GM04503 (cell line): ENCODE measurements around the gene NRAP.

Experiments
- DNase-seq: peaks from one replicate; pipeline ENCODE4 v3.0.0-alpha.2; 2012; ENCODE audit warnings: low read depth

Gene NRAP

DNA sequence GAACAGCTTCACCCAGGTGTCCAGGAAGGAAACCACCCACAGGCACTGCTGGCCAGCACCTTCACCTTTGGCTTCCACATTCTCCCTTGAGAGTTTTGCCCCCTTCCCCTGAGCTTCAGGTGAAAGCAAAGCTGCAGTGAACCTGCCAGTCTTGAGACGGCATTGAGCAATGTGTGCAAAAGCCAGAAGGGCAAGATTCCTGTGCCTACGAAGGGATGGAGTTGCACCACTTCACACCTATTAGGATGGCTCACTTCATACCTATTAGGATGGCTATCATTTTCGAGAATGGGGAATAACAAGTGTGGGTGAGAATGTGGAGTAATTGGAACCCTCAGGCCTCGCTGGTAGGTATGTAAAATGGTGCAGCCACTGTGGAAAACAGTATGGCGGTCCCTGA, 103.8 kb downstream of the NRAP start:
- DNase-seq, result no peak

DNA sequence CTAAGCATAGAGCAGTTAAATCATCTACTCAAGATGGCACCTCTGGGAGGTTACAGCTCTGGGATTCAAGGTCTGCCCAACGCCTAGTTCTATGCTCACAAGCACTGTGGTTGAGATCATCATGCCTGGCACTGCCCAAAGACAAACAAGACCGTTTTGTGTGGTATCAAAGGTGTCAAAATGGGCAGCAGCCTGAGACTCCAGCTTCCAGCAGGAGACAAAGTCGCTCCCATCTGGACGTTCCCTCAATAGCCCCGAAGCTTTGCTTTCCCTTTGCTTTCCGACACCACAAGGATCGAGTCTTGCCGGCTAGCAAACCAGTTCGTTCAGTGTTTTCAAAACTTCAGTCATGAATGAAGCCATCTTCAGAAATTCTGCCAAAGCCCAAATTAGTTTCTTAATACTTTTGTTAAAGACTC, 105.9 kb downstream of the NRAP start:
- DNase-seq, result no peak

DNA sequence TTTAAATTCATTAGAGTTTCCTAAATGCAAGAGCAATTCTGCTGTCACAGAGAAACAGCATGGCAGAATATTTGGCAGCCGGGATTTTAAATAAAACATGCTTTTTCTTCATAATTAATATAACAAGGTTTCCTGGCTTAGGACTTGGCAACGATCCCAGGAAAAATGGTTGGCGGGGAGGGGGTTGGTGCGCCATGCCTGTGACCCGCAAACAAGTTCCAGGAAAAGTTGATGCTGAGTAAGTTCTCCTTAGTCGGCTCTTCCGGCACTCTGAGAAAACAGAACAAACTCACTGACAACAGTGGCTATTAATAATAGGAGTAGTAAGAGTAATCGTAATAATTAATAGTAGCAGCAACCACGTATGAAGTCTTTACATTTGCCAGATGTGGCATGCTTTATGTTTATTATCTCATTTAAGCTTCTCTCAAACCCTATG, 106.4 kb downstream of the NRAP start:
- no peak for DNase-seq

DNA sequence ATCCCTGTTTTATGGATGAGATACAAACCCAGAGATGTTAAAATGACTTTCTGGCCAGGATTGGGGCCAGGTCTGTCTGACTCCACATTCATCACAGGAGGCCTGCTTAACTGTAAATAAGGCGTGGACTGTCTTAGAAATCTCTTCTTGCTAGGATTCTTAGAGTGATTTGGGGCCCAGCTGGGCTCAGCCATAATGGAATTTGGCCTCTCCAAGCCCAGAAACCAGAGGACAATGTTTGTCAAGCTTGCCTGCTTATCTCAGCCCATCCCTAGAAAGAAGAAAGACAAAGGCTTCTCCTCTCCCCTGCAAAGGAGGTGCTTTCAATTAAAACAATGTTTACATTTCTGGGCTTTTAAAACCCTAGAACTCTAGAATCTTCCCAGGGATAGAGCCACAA, 108.1 kb downstream of the NRAP start:
- no peak for DNase-seq

DNA sequence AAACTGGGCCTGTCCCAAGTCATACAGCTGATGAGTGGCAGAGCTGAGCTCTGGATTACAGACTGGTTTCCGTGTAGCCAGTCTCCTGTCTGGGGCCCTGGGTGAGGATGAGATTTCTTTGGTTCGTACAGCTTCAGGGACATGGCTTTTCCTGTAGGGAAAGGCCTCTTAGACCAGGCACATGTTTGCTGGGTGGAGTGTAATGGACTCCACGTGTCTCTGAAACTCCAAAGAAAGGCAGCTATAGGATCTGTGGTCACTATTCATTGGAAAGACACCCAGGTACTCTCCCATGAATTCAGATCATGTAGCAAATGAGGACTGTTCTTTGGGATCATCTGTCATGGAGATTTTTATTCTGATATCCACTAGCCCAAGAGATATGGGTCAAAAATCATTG, 108.6 kb downstream of the NRAP start:
- DNase-seq, result no peak

DNA sequence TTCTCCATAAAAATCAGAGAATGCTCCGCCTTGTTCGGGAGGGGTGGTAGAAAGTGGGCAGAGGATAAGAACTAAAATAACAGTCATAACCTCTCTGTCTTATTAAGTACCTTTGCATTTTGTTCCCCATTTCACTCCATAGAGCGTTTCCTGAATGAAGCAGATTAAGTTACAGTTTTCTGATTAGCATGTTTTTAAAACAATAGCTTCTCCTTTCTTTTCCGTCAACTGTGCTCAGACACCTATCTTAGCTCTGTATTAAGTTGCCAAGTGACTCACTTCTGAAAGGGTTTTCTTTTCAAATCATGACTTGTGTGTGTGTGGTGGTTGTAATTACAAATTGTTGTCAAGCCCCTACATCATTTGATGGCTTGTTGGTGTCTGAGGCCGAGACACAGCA, 109.6 kb downstream of the NRAP start:
- no peak for DNase-seq

DNA sequence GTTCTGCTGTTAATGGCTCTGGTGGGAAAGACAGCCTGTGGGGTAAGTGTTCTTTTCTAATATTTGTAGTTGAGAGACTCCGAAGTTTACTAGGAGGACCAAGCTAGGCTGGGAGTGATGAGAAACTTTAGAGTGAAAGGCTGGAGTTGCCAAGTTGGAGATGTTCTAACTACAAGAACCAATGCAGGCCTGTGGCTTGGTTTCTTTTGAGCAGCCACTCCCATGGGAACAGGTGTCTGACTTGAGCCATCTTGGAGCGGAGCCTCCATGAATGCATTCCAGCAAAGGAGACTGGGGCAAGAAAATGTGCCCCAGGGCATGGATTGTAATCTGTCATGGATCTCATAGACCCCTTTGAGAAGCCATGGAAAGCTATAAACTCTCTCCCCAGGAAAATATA, 110.7 kb downstream of the NRAP start:
- DNase-seq, result no peak

DNA sequence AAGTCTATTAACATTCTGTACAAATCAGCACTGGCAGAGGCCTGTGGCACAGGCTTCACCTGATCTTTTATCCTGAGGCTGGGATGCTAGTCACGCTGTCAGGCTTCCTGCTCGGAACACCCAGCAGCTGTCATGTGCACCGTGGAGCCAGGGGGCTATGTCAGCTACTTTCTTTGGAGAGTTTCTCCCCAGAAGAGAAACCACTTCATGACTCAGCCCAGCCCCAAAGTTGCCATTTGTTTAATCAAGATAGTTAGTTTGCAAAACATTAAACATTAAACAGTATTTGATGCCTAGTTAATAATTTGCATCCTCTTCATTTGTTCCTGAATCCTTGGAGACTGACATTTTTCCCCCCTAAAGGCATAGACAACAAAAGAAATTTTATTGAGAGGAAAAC, 111.1 kb downstream of the NRAP start, which contains the start of gene HABP2:
Gene HABP2, plus strand, starts transcription at position 353 of the 400 bp plus-strand sequence. CDS start 69 bp downstream, outside the sequence.
- DNase-seq, result no peak

DNA sequence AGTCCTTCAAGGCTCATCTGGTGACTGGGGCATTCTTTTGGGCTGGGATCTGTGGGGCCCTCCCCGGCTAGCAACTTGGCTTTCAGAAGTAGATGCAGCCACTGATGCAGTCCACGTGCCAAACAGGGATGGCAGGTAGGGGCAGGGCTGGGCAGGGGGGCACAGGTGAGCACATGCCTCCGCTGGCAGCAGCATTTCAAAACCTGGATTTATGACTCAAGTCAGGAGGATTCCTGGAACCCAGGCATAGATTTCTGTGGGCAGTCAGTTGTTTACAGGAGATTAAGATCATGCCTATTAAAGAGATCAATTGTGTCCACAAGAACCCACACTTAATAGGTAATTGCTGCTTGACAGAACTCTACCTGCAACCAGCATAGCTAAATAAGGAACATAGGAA, 111.8 kb downstream of the NRAP start:
- no peak for DNase-seq

DNA sequence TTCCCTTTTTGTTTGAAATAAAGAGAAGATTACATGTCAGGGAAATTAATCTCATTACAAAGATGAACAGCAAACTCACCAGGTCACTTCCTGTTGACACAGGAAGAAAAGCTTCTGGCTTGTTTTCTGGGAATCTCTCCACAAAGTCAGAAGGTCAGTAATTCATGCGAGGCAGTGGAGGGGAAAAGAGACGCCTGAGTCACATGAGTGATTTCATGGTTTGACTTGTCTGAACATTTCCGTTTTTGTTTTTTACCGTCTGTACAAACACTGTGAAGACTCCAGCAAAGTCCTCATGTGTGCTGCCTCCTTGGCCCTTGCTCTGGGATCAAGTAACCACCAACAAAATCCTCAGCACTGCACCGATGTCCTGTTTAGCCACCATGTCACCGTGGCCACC, 113.5 kb downstream of the NRAP start:
- no peak for DNase-seq

DNA sequence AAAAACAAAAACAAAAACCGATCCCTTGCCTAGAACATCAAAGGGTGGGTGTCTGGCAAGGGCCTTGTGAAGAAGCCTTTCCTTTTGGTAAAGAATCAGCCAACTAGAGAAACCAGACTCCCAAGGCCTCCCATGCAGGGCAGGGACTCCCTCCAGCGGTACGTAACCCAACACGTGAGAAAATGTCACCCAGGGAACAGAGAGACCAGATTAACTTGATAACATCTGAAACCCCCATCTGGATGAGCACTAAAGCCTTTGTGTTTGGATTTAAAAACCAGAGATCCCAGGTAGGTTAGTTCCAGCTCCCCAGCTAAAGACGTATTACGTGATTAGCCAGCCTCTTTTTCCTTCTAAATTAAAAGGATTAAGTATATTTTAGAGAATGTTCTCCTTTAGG, 114.0 kb downstream of the NRAP start:
- DNase-seq, result no peak

DNA sequence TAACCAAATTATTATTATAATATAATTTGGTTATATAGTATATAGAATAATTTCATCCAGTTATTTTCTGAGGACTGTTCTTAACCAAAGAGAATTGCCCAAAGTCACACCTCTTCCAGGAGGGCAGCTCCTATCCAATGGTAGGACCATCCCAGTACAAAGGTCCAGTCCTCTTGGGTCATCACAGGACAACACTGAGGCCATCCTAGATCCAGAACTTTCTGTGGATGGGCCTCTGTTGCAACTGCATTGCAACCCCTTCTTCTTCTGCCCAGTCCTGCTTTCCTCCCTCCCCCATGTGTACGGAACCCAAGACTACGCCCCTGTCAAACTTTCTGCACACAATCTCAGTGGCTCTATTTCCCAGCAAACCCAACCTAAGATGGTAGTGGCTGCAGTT, 116.4 kb downstream of the NRAP start:
- DNase-seq, result no peak

DNA sequence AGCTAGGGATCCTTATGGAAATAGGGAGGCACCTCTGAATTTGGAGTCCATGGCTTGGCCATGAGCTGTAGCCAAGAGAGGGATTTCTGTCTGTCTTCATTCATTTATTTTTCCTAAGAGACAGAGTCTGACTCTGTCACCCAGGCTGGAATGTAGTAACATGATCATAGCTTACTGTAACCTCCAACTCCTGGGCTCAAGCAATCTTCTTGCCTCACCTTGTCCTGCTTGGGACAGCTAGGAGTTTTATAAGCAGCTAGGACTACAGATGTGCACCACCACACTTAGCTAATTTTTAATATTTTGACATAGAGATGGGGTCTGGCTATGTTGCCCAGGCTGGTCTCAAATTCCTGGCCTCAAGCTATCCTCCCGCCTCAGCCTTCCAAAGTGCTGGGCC, 119.4 kb downstream of the NRAP start:
- DNase-seq, result no peak

DNA sequence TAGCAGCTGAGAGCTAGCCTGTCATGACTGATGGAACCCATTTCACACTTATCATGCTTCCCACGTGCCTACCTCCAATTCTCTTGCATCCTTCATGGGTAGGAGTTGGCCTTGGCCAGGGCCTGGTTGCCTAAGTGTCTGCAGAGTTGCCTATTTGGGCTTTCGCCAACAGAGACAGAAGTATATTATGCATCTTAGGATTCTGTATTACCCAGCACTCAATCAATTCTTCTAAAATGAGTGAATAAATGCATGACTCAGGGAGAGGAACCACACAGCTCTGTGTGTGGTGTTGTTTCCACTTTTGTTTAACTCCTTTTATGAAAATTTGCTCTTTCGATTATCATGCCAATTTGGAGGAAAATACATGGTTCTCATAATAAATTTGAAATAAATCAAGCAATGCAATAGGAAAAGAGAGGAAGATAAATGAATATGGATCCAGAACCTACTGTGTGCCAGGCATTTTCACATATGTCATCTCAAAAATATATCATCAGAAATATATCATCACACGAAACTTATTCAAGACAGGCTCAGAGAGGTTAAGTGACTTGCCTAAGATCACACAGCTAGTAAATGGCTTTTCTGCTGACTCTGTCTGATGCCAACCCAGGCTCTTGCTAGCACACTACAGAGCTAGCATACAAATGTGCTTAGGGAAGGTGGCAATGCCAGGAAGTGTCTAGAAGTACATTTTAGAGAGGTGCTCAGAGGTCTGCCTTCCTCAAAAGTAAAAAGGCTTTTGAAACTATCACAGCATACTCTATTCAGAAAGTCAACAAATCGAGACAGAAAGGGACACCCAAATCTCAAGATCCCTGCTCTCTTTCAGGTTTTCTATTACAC, 120.5 kb downstream of the NRAP start:
- DNase-seq, result no peak

DNA sequence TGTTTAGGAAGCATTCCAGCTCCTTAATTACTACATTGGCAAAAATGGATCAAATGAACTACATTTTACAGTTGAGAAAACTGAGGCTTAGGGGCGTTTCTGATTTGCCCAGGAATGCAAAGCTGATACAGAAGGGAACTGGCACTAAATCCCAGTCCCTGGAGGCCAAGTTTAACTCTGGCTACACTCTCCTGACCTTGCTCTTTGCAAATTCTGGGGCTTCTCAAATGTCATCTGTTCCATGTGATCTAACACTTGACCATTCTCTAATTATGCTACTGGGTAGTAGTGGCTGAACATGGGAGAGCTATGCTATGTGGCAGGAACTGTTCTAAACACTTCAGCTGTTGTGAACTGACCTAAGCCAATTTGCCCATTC, 122.3 kb downstream of the NRAP start:
- no peak for DNase-seq

DNA sequence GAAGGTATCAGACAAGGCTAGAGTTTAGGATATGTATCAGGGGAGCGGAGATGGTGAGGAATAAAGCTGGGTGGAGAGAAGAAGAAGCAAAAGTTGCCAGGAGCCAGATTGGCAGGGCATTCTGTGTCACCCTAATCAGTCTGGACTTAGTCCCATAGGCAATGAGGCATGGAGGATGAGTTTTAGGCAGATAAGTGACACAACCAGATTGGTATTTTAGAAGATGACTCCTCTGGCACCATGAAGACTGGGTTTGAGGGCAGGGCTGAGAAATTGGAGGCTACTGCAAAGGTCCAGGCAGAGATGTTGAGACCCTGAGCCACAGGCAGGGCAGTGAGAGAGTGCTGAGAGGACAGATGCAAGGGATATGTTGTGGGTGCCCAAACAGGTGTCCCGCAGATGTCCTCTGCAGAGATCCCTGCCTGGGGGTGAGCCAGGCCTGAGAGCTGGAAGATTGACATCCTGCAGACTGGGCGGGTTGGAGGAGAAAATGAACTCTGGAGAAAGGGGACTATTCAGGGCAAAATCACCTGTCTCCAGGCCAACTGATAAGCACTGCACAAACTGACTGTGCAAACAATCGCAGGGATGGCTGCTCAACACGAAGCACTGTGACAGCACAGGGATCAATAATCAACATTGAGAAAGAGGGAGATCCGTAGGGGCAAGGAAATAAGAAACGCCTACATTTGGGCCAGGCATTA, 122.8 kb downstream of the NRAP start:
- peak; percentile 32 for DNase-seq

DNA sequence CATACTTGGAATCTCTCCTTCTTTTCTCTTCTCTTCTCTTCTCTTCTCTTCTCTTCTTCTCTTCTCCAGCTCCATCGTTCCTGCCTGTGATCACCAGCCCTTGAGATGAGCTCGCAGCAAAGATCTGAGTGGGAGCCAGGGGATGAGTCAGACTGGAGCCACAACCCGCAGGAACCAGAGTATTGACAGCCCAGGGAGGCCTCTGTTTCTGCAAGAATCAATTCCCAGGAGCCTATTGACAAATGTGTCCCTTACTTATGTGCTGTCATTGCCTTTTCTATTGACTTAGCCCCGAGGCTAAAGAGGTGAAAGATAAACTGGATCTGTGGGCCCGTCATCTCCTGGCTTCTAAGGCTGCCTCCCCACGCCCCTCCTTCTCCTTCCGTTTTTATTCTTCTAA, 124.1 kb downstream of the NRAP start:
- DNase-seq, result peak; percentile 42
